Measurements from ENCODE around the gene ITGB8. TPM values are rescaled to one million over a fixed set of nuclear protein-coding genes. Genes with fewer than 3 reads are reported as not detected.

The ITGB8 gene
- total RNA-seq, 1 donor from 2014 or later, result 121 TPM

DNA sequence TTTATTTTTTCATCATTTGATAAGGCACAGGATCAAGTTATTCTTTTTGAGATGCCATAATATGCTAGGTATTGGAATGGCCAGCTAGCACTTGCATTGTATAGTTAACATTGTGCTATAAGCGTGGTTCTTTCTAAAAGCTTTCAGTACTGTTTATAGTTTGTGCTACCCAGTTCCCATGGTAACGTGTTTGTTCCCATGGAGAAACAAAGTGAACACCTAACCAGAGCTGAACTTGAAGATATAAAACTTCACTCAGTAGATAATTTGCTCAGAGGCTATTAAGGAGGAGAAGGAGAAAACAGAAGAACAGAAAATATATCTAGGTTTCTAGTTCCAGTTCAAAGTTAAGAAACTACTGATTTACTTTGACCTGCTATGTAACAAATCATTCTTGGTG, 23.6 kb upstream of the ITGB8 start:
- no peak overlapping the region for H3K4me3 ChIP-seq (ENCODE audit: low read depth, low read length)
- peak; percentile 81 for DNase-seq (ENCODE audit: low read depth)
- TF ChIP-seq, protein P1, sequence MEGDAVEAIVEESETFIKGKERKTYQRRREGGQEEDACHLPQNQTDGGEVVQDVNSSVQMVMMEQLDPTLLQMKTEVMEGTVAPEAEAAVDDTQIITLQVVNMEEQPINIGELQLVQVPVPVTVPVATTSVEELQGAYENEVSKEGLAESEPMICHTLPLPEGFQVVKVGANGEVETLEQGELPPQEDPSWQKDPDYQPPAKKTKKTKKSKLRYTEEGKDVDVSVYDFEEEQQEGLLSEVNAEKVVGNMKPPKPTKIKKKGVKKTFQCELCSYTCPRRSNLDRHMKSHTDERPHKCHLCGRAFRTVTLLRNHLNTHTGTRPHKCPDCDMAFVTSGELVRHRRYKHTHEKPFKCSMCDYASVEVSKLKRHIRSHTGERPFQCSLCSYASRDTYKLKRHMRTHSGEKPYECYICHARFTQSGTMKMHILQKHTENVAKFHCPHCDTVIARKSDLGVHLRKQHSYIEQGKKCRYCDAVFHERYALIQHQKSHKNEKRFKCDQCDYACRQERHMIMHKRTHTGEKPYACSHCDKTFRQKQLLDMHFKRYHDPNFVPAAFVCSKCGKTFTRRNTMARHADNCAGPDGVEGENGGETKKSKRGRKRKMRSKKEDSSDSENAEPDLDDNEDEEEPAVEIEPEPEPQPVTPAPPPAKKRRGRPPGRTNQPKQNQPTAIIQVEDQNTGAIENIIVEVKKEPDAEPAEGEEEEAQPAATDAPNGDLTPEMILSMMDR (conservative IDR thresholded peaks at IDR 0.05; ENCODE audit: low read depth, low read length), result no peak

DNA sequence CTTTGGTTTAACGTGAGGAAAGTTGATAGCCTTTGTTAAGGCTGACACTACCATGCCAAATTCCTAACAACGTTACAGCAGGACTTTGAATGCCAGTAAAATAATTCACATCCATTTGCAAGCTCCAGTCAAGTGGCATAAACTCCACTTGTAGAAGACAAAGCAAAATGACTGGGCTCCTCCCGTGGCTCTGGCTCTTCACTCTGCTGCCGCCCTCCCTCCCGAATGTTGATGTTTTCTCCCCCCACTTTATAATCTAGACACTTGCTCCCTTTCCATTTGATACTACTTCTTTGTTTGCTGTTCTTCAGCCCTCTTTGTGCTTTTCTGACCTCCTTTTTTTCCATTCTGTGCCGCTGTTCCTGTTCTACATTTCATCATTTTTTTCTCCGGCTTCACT, 22.8 kb upstream of the ITGB8 start:
- H3K4me3 ChIP-seq (ENCODE audit: low read depth, low read length), result no peak overlapping the region
- TF ChIP-seq, protein P1 (conservative IDR thresholded peaks at IDR 0.05; ENCODE audit: low read depth, low read length), result no peak
- DNase-seq (ENCODE audit: low read depth), result no peak

DNA sequence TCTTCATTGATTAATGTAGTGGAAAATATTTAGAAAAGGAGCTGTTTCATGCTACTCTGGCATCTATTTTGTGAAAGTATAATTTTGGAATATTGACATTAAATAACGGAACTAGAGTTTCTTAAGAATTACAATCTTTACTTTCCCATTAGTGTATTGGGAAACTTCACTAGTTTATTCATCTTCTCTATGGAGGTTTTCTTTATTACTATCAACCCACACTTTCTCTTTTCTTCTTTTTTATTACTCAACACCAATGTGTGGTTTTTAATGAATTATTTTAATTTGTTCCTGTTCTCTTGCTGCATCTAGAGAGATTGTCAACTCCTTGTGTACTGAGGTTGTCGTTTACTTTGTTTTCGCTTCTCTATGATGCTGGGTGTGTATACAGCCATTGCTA, 20.4 kb upstream of the ITGB8 start:
- no peak overlapping the region for H3K4me3 ChIP-seq (ENCODE audit: low read depth, low read length)
- no peak for DNase-seq (ENCODE audit: low read depth)
- TF ChIP-seq, protein P1 (conservative IDR thresholded peaks at IDR 0.05; ENCODE audit: low read depth, low read length), result no peak

DNA sequence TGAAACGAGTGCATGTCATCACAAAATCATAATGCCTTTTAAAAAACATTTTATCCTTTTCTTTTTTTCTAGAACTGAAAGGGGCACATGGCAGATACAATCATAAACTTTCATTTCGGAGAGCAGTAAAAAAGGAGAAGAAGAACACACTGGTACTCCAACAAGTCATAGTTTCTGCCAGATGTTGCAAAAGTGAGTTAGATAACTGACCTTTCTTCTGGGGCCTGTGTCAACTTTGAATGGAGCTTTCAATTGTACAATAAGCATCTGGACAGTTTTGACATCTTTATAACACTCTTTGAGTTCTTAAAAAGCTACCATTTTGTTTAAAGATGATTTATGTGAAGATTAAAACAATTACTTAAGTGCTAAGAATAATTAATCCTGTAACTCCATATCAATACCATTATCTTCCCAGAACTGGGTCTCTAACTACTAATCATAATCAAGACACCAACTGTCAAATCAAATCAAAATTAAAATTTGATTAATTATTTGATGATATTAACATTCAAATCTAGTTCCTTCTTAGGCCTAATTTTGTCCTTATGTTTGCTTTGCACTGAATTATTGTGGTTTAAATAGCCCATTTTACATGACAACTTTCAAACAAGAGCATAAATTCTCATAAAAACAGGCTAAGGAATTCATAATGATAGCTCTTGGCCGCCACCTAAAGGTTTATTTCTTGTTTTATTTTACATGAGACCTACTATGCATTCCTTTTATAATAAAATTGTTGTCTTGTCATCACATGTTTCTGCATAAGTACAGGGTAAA, 19.5 kb upstream of the ITGB8 start:
- DNase-seq (ENCODE audit: low read depth), result no peak
- H3K4me3 ChIP-seq (ENCODE audit: low read depth, low read length), result no peak overlapping the region
- TF ChIP-seq, protein P1 (conservative IDR thresholded peaks at IDR 0.05; ENCODE audit: low read depth, low read length), result peak; percentile 51

DNA sequence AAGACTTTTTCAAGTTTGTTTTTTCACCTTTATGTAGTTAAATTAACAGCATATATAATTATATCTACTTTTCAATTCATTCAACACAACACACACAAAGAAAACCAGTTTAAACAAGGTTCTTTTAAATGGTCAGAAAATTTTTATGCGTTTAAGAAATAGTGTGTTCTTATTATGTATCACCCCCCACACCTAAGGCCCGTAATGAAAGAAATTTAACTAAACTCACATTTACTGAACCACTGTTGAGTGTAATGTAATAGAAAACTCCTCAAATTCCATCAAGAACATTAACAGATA, 19.0 kb upstream of the ITGB8 start:
- DNase-seq (ENCODE audit: low read depth), result no peak
- TF ChIP-seq, protein P1 (conservative IDR thresholded peaks at IDR 0.05; ENCODE audit: low read depth, low read length), result no peak
- no peak overlapping the region for H3K4me3 ChIP-seq (ENCODE audit: low read depth, low read length)

DNA sequence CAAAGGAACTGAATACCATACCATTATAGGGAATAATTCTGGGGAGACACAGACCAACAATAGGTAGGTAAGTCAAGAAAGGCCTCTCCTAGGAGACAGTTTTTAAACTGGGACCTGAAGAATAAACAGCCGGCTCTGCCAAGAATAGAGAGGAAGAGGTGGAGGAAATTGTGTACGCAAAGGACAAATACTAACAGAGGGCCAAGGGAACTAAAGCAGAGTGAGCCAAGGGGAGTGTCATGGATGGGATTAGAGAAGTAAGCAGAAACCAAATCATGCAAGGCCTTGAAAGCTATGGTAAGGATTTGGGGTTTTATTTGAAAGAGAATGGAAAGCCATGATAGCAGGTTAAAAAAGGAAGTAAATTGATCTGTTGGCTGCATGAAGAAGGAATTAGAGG, 18.1 kb upstream of the ITGB8 start:
- no peak for DNase-seq (ENCODE audit: low read depth)
- H3K4me3 ChIP-seq (ENCODE audit: low read depth, low read length), result no peak overlapping the region
- TF ChIP-seq, protein P1 (conservative IDR thresholded peaks at IDR 0.05; ENCODE audit: low read depth, low read length), result no peak

DNA sequence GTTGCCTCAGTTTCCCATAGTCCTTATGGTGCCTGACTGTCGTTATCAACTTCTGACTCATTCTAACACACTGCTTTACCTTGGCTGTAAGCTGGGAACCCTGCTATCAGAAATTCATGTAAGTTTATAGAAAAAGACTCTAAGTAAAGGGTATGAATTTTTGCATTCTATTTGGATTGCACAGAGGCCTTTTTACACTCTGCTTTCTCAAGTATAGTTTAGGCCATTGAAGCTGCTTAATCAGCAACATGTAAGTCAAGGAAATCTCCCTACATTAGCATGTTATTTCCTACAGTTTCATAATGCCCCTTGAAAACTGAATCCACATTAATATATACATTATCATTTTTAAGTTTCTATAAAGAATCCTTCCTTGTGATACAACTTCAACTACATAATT, 17.1 kb upstream of the ITGB8 start:
- TF ChIP-seq, protein P1 (conservative IDR thresholded peaks at IDR 0.05; ENCODE audit: low read depth, low read length), result no peak
- DNase-seq (ENCODE audit: low read depth), result no peak
- no peak overlapping the region for H3K4me3 ChIP-seq (ENCODE audit: low read depth, low read length)

All from epithelial cell of proximal tubule (primary cell).